Parathyroid adenoma (tissue), 2 donors: ENCODE results near the gene RPL10A.

Experiments
- H2AFZ ChIP-seq: fragments of 300-600 bp; sonication (generic); one replicate; pipeline ENCODE4 v1.7.0; 2017; ENCODE audit warnings: antibody characterized with exemption, mild to moderate bottlenecking
- H3K27ac ChIP-seq: fragments of 300-600 bp; sonication (generic); one replicate; pipeline ENCODE4 v1.7.0; 2017
- H3K27me3 ChIP-seq: fragments of 300-600 bp; sonication (generic); one replicate; pipeline ENCODE4 v1.7.0; 2017; ENCODE audit warnings: low read length; ENCODE audit not compliant: control insufficient read depth, insufficient read depth
- H3K36me3 ChIP-seq: fragments of 300-600 bp; sonication (generic); one replicate; pipeline ENCODE4 v1.7.0; 2017; ENCODE audit warnings: low read length; ENCODE audit not compliant: control insufficient read depth, insufficient read depth
- H3K4me1 ChIP-seq: fragments of 300-600 bp; sonication (generic); one replicate; pipeline ENCODE4 v1.7.0; 2017; ENCODE audit warnings: control low read depth
- H3K4me2 ChIP-seq: fragments of 300-600 bp; sonication (generic); one replicate; pipeline ENCODE4 v1.7.0; 2017; ENCODE audit warnings: low read length
- H3K4me3 ChIP-seq: fragments of 300-600 bp; sonication (generic); one replicate; pipeline ENCODE4 v1.7.0; 2017; ENCODE audit warnings: low read depth, low read length
- H3K79me2 ChIP-seq: fragments of 300-600 bp; sonication (generic); one replicate; pipeline ENCODE4 v1.7.0; 2017; ENCODE audit warnings: control low read depth
- H3K9ac ChIP-seq: fragments of 300-600 bp; sonication (generic); one replicate; pipeline ENCODE4 v1.7.0; 2017; ENCODE audit warnings: mild to moderate bottlenecking
- H3K9me3 ChIP-seq: fragments of 300-600 bp; sonication (generic); one replicate; pipeline ENCODE4 v1.7.0; 2017; ENCODE audit warnings: low read length; ENCODE audit not compliant: control insufficient read depth
- CTCF ChIP-seq: fragments of 300-600 bp; sonication (generic); IDR thresholded peaks from one replicate; pipeline ENCODE4 v1.7.0; 2017; ENCODE audit warnings: antibody characterized with exemption, mild to moderate bottlenecking
- donor health status: primary hyperparathyroidism.

RPL10A gene

GRCh38 chr6:35501784-35502183 is 33.6 kb downstream of the RPL10A start:
- Histone ChIP-seq H3K9ac (no peak overlapping the region), H3K9me3 (no peaks in the 10 kb centered on the region), H3K4me1 (peaks cover 7% of the 10 kb centered on the region), H3K4me3 (no peak overlapping the region), H3K27me3 (no peaks in the 10 kb centered on the region), H3K36me3 (no peaks in the 10 kb centered on the region), H3K4me2 (no peak overlapping the region), H3K27ac (no peak overlapping the region), H2AFZ (no peak overlapping the region), H3K79me2 (peaks cover 4% of the 10 kb centered on the region)
- TF ChIP-seq CTCF, result no peak

GRCh38 chr6:35503534-35503933 is 35.3 kb downstream of the RPL10A start:
- Histone ChIP-seq H3K9ac (no peak overlapping the region), H3K9me3 (no peaks in the 10 kb centered on the region), H3K4me2 (no peak overlapping the region), H3K79me2 (no peaks in the 10 kb centered on the region), H3K4me1 (no peaks in the 10 kb centered on the region), H3K27ac (no peak overlapping the region), H3K27me3 (no peaks in the 10 kb centered on the region), H2AFZ (no peak overlapping the region), H3K36me3 (no peaks in the 10 kb centered on the region), H3K4me3 (no peak overlapping the region)
- TF ChIP-seq CTCF, result no peak

- Histone ChIP-seq H3K9ac (no peak overlapping the region), H3K4me2 (no peak overlapping the region), H3K27me3 (no peaks in the 10 kb centered on the region), H3K4me3 (no peak overlapping the region), H3K27ac (no peak overlapping the region), H3K36me3 (no peaks in the 10 kb centered on the region), H3K9me3 (no peaks in the 10 kb centered on the region), H3K4me1 (no peaks in the 10 kb centered on the region), H3K79me2 (no peaks in the 10 kb centered on the region), H2AFZ (no peak overlapping the region)
- TF ChIP-seq CTCF, result no peak
These were observed 37.8 kb downstream of the RPL10A start for GRCh38 chr6:35505999-35506412.

GRCh38 chr6:35506536-35506935 is 38.3 kb downstream of the RPL10A start:
- no peak for TF ChIP-seq CTCF
- H3K79me2 ChIP-seq, result no peaks in the 10 kb centered on the region
- no peaks in the 10 kb centered on the region for H3K9me3 ChIP-seq
- no peak overlapping the region for H3K4me3 ChIP-seq
- no peak overlapping the region for H3K27ac ChIP-seq
- no peaks in the 10 kb centered on the region for H3K4me1 ChIP-seq
- H3K36me3 ChIP-seq, result no peaks in the 10 kb centered on the region
- no peaks in the 10 kb centered on the region for H3K27me3 ChIP-seq
- H3K9ac ChIP-seq, result no peak overlapping the region
- no peak overlapping the region for H3K4me2 ChIP-seq
- H2AFZ ChIP-seq, result no peak overlapping the region

GRCh38 chr6:35507221-35507620 is 39.0 kb downstream of the RPL10A start:
- H3K9ac ChIP-seq, result no peak overlapping the region
- H3K27me3 ChIP-seq, result no peaks in the 10 kb centered on the region
- H3K27ac ChIP-seq, result no peak overlapping the region
- H3K4me2 ChIP-seq, result no peak overlapping the region
- H3K36me3 ChIP-seq, result no peaks in the 10 kb centered on the region
- H2AFZ ChIP-seq, result no peak overlapping the region
- H3K4me3 ChIP-seq, result no peak overlapping the region
- H3K4me1 ChIP-seq, result no peaks in the 10 kb centered on the region
- no peak for TF ChIP-seq CTCF
- H3K9me3 ChIP-seq, result no peaks in the 10 kb centered on the region
- no peaks in the 10 kb centered on the region for H3K79me2 ChIP-seq
